SJCRH30 (cell line): Measurements from ENCODE around the gene LY6G6C. TPM values are rescaled to one million over a fixed set of nuclear protein-coding genes. Genes with fewer than 3 reads are reported as not detected.

ENCODE experiments used
- DNase-seq, 2 experiments: peaks; one replicate each; pipeline ENCODE4 v3.0.0-alpha.2; 2015 to 2020
- H3K27ac ChIP-seq: fragments of 250-450 bp; sonication (Bioruptor Pico); 2 replicates; pipeline ENCODE4 v1.5.1; 2020; ENCODE audit warnings: mild to moderate bottlenecking, moderate library complexity
- H3K27me3 ChIP-seq: fragments of 250-450 bp; sonication (Bioruptor Pico); 2 replicates; pipeline ENCODE4 v1.5.1; 2020; ENCODE audit warnings: mild to moderate bottlenecking, moderate library complexity
- H3K36me3 ChIP-seq: fragments of 250-450 bp; sonication (Bioruptor Pico); 2 replicates; pipeline ENCODE4 v1.5.1; 2020; ENCODE audit warnings: mild to moderate bottlenecking, moderate library complexity
- H3K4me1 ChIP-seq: fragments of 250-450 bp; sonication (Bioruptor Pico); 2 replicates; pipeline ENCODE4 v1.5.1; 2020; ENCODE audit warnings: mild to moderate bottlenecking, moderate library complexity
- H3K4me3 ChIP-seq: fragments of 250-450 bp; sonication (Bioruptor Pico); 2 replicates; pipeline ENCODE4 v1.5.1; 2020; ENCODE audit warnings: mild to moderate bottlenecking, moderate library complexity
- H3K9me3 ChIP-seq: fragments of 250-450 bp; sonication (Bioruptor Pico); replicated peaks from 2 replicates; pipeline ENCODE4 v1.5.1; 2020; ENCODE audit warnings: mild to moderate bottlenecking, moderate library complexity
- total RNA-seq: library from RNA; depleted of rRNA; stranded (reverse); fragments of >200 nt; shearing (Covaris generic); gene quantifications from 2 replicates; pipeline ENCODE4 v1.2.3, GENCODE V29; 2014

Gene LY6G6C
- total RNA-seq, 1 experiment from 2014 or later, result not detected

GRCh38 chr6:31758281-31758680 lies 36.7 kb upstream of the LY6G6C start:
- H3K36me3 ChIP-seq, result no peaks in the 10 kb centered on the region
- no peak overlapping the region for H3K27ac ChIP-seq
- H3K9me3 ChIP-seq, result no peaks in the 10 kb centered on the region
- no peaks in the 10 kb centered on the region for H3K27me3 ChIP-seq
- no peak overlapping the region for H3K4me3 ChIP-seq
- DNase-seq, result no peak
- peaks cover 2% of the 10 kb centered on the region; the same call in 1 of the 2 replicates for H3K4me1 ChIP-seq

- no peak for DNase-seq
- no peaks in the 10 kb centered on the region for H3K9me3 ChIP-seq
These were observed 31.3 kb upstream of the LY6G6C start for GRCh38 chr6:31752739-31753319.

GRCh38 chr6:31750411-31751022 lies 29.0 kb upstream of the LY6G6C start:
- H3K36me3 ChIP-seq, result no peaks in the 10 kb centered on the region
- H3K4me1 ChIP-seq, result no peaks in the 10 kb centered on the region
- DNase-seq, result no peak
- H3K4me3 ChIP-seq, result no peak overlapping the region
- no peaks in the 10 kb centered on the region for H3K27me3 ChIP-seq
- H3K9me3 ChIP-seq, result no peaks in the 10 kb centered on the region
- H3K27ac ChIP-seq, result no peak overlapping the region

More at GRCh38 chr6:31752739-31753319, 31.3 kb upstream of the LY6G6C start:
- H3K27ac ChIP-seq, result no peak overlapping the region
- H3K4me1 ChIP-seq, result no peaks in the 10 kb centered on the region
- H3K36me3 ChIP-seq, result no peaks in the 10 kb centered on the region
- no peak overlapping the region for H3K4me3 ChIP-seq
- H3K27me3 ChIP-seq, result no peaks in the 10 kb centered on the region

DNA sequence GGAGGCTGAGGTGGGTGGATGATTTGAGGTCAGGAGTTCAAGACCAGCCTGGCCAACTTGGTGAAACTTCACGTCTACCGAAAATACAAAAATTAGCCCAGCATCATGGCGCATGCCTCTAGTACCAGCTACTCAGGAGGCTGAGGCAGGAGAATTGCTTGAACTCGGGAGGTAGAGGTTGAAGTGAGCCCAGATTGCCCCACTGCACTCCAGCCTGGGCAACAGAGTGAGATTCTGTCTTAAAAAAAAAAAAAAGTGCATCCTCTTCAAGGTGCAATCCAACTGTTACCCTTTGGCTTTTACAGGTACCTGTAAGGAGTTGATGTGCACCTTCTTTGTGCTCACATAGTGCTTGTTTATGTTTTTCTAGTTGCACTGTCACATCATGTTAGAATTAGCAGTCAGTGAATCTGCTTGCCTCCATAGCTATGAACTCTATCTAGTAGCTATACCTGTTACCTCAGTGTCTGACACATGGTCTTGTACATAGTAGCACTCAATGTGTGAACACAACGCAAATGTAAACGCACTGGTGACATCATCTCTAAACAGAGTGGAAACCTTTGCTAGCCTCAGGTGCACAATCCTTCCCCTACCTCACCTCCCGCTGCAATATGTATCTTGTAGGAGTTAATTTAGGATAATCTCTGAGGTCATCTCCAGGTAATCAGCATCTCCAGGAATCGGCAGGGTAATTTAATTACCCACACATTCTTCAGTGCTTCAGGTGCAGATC lies 27.9 kb upstream of the LY6G6C start:
- H3K27ac ChIP-seq, result no peak overlapping the region

GRCh38 chr6:31744422-31744821 lies 22.9 kb upstream of the LY6G6C start:
- no peak overlapping the region for H3K27ac ChIP-seq

More for the DNA sequence above, 27.9 kb upstream of the LY6G6C start:
- Histone ChIP-seq H3K36me3 (no peaks in the 10 kb centered on the region), H3K4me1 (no peaks in the 10 kb centered on the region), H3K4me3 (no peak overlapping the region), H3K27me3 (no peaks in the 10 kb centered on the region), H3K9me3 (no peaks in the 10 kb centered on the region)
- DNase-seq, result no peak

DNA sequence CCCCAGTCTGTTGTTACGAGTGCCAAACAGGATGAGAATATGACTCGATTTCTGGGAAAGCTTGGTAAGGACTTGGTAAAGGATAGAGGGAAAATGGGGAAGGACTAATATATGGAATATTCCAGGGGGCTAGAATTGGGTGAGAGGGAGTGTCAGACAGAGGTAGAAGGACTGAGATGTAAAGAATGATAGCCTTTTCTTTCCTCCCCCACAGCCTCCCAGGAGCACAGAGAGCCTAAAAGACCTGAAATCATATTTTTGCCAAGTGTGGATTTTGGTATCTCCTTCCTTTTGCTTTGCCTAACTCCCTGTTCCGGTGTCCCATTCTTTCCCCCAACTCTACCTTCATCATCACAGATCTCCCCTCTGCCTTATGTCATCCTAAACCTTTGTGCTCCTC lies 21.3 kb upstream of the LY6G6C start:
- Histone ChIP-seq H3K4me1 (peaks cover 9% of the 10 kb centered on the region), H3K27ac (no peak overlapping the region), H3K9me3 (no peaks in the 10 kb centered on the region), H3K36me3 (no peaks in the 10 kb centered on the region), H3K27me3 (no peaks in the 10 kb centered on the region), H3K4me3 (no peak overlapping the region)
- no peak for DNase-seq

More at GRCh38 chr6:31744422-31744821, 22.9 kb upstream of the LY6G6C start:
- no peak for DNase-seq
- no peaks in the 10 kb centered on the region for H3K9me3 ChIP-seq
- H3K27me3 ChIP-seq, result no peaks in the 10 kb centered on the region
- no peak overlapping the region for H3K4me3 ChIP-seq
- no peaks in the 10 kb centered on the region for H3K36me3 ChIP-seq
- no peaks in the 10 kb centered on the region for H3K4me1 ChIP-seq

DNA sequence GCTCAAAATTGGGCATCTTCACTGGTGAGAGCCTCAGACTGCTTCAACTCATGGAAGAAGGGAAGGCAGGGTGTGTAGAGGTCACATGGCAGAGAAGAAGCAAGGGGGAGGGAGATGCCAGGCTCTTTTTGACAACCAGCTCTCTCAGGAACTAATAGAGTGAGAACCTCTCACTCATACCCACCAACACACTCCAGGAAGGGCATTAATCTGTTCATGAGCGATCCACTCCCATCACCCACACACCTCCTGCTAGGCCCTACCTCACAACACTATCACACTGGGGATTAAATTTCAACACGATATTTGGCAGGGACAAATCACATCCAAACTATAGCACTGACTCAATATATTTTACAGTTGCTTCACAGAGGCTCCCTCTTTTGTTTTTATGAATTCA lies 20.3 kb upstream of the LY6G6C start:
- Histone ChIP-seq H3K4me1 (peaks cover 17% of the 10 kb centered on the region), H3K4me3 (no peak overlapping the region), H3K9me3 (no peaks in the 10 kb centered on the region), H3K36me3 (no peaks in the 10 kb centered on the region), H3K27ac (no peak overlapping the region), H3K27me3 (no peaks in the 10 kb centered on the region)
- no peak for DNase-seq

DNA sequence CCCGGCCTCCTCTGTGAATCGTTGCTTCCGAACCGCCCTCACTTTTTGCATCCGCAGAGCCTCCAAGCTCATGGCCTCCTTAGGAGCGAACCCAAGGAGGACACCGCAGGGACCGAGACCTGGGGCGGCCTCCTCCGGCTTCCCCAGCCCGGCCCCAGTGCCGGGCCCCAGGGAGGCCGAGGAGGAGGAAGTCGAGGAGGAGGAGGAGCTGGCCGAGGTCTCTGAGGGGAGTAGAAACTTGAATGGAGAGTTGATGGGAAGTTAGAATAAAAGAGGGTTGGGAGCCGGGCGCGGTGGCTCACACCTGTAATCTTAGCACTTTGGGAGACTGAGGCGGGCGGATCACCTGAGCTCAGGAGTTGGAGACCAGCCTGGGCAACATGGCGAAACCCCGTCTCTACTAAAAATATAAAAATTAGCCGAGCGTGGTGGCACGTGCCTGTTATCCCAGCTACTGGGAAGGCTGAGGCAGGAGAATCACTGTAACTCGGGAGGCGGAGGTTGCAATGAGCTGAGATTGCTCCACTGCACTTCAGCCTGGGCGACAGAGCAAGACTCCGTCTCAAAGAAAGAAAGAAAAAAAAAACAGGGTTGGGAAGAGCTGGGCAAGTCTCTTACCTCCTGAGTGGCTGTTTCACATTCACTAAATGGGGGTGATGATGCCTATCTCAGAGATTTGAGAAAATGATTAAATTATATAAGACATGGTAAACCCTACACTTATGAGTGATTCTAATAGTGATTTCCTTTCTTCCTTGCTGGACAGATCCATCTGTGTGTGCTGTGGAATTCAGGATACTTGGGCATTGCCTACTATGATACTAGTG lies 19.1 kb upstream of the LY6G6C start:
- Histone ChIP-seq H3K27ac (peak overlapping the region; percentile 89), H3K36me3 (no peaks in the 10 kb centered on the region)

DNA sequence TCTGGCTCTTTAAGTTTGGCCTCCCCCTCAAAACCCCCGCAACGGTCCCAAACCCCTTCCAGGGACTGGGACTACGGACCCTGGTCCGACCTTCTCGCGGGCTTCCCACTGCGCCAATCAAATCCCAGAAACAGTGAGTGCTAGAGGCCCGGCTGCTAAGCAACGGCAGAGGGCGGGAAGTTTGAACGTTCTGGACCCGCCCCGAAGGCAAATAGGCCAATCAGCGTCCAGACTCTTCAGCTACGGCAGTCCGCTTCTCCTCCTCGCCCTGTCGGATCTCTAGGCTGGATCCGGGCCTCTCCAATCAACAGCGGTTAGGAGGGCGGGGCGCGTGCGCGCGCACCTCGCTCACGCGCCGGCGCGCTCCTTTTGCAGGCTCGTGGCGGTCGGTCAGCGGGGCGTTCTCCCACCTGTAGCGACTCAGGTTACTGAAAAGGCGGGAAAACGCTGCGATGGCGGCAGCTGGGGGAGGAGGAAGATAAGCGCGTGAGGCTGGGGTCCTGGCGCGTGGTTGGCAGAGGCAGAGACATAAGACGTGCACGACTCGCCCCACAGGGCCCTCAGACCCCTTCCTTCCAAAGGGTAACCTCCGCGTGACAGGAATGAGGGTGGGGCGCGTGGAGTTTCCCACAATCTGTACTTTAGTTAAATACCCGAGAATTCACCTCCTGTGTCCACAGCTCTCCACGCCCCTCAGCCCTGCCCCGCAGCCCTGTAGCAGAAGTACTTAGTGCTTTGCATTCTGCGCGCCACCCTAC lies 18.3 kb upstream of the LY6G6C start, which contains the start of gene MSH5:
MSH5 (plus strand) TSS at position 367 of the 758 bp plus-strand sequence. CDS start 462 bp downstream, outside the sequence.
- peak within 1 kb of the TSS; percentile 62 for H3K4me3 ChIP-seq
- no peaks in the 10 kb centered on the region for H3K9me3 ChIP-seq
- no peaks in the 10 kb centered on the region for H3K27me3 ChIP-seq
- peaks cover 19% of the 10 kb centered on the region for H3K4me1 ChIP-seq
- H3K27ac ChIP-seq, result peak within 1 kb of the TSS; percentile 89
- DNase-seq, result peak; percentile 98 to 99
- no peaks in the 10 kb centered on the region for H3K36me3 ChIP-seq

More for the DNA sequence above, 19.1 kb upstream of the LY6G6C start:
- Histone ChIP-seq H3K27me3 (no peaks in the 10 kb centered on the region), H3K4me3 (peak overlapping the region; percentile 62), H3K9me3 (no peaks in the 10 kb centered on the region), H3K4me1 (peaks cover 19% of the 10 kb centered on the region)
- no peak for DNase-seq

DNA sequence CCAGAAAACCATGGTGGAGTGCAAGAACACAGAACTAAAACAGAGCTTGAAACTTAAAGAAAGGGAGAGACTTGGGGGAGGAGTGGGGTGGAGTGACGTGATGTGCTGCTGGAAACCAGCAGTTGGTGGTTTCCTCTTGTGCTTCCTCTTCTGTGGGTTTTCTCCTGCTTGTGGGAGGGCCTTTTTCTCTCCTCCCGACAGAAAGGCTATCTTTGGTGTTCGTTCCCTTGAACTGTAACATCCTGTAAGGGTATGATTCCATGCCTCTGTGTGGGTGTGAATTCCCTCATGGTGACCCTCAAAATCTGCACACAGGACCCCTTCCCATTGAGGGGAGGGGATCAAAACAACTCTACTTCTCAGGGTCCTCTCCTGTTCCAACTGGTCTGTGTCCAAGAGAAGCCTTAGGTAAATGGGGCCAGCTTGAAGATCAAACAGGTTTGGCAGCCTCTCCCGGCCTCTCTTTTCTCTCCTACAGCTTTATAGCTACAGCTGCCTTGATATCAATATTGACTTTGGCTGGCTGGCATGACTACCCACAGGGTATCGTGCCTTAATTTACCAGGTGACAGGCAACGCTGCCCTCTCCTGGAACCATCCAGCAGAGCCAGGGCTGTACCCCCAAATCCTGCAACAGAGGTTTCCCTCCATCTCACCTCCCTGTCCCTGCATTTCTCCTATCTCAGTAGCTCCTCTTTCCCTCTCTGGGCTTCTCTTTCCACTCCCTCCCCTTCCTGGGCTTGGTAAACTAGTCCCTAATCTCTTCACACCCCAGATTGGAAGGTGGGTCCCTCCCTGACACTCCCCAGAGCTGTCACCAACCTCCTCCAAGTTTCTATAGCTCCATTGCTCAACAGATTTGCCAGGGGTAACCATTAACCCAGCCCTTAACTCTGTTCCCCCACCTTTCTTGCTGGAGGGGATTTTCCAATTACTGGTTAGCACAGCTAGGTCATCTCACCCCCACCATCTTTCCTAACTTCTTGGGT lies 16.7 kb upstream of the LY6G6C start:
- no peaks in the 10 kb centered on the region for H3K27me3 ChIP-seq
- H3K4me3 ChIP-seq, result peak overlapping the region; percentile 31
- DNase-seq, result peak; percentile 67 to 80
- no peaks in the 10 kb centered on the region for H3K9me3 ChIP-seq
- peaks cover 10% of the 10 kb centered on the region for H3K36me3 ChIP-seq
- peak overlapping the region; percentile 70 for H3K27ac ChIP-seq
- H3K4me1 ChIP-seq, result peaks cover 23% of the 10 kb centered on the region

DNA sequence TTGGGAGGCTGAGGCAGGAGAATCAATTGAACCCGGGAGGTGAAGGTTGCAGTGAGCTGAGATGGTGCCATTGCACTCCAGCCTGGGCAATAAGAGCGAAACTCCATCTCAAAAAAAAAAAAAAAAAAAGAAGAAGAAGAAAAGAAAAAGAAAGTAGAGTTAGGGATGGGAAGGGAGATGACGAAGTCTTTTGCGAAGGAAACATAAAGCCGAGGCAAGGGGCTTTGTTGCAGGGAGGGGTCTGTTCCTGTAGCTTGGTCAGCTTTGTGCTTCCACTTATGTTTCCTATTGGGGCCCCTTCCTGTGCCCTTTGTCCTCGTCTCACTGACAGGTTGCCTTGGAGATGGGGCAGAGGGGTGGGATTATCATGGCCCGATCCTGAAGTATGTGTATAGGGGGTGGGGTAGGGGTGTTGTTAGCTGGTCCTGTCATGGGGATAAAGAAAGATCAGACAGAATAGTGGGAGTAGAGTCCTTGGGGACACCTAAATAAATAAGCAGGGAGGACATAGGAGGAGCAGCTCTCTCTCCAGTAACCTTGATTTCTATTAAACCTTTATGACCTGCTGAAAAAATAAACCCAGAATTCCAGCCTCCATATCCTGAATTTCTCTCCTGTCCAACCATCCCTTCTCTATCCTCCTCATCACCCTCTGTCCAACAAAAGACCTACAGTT lies 15.9 kb upstream of the LY6G6C start:
- H3K4me1 ChIP-seq, result peaks cover 23% of the 10 kb centered on the region
- H3K4me3 ChIP-seq, result peak overlapping the region; percentile 63
- no peaks in the 10 kb centered on the region for H3K27me3 ChIP-seq
- peak; percentile 66 to 71 for DNase-seq
- no peaks in the 10 kb centered on the region for H3K9me3 ChIP-seq
- H3K36me3 ChIP-seq, result peaks cover 18% of the 10 kb centered on the region
- H3K27ac ChIP-seq, result peak overlapping the region; percentile 70

GRCh38 chr6:31736768-31737314 lies 15.3 kb upstream of the LY6G6C start:
- Histone ChIP-seq H3K27ac (peak overlapping the region; percentile 70; the same call in 1 of the 2 replicates), H3K36me3 (peaks cover 24% of the 10 kb centered on the region), H3K9me3 (no peaks in the 10 kb centered on the region), H3K4me1 (peaks cover 23% of the 10 kb centered on the region), H3K27me3 (no peaks in the 10 kb centered on the region), H3K4me3 (peak overlapping the region; percentile 63)
- DNase-seq, result peak; percentile 21 to 32
